Measurements from ENCODE around the gene FNIP1. TPM values are rescaled to one million over a fixed set of nuclear protein-coding genes. Genes with fewer than 3 reads are reported as not detected.

Gene FNIP1
- total and polyA plus RNA-seq, 9 of the 15 experiments (the other 6 are each of a cell fraction or from before 2014, with no cell fraction given), result 5.0 to 32.8 (median 18.4) TPM

- TF ChIP-seq HMGN3 (IDR thresholded peaks at IDR 0.05; ENCODE audit: borderline replicate concordance, extremely low read depth, insufficient read length, low read depth, low read length) (peak; percentile 56), POLR2G (IDR thresholded peaks at IDR 0.05; ENCODE audit: low read depth, low read length) (peak; percentile 97), TFAP4 (CRISPR knock-in tag; IDR thresholded peaks at IDR 0.05; ENCODE audit: borderline replicate concordance) (peak; percentile 82), CEBPB (tag; IDR thresholded peaks at IDR 0.05) (no peak), MGA (IDR thresholded peaks at IDR 0.05) (peak; percentile 29; the same call in 1 of the 2 replicates), ZNF395 (CRISPR knock-in tag; IDR thresholded peaks at IDR 0.05) (peak; percentile 6; the same call in 1 of the 2 replicates), RB1 (IDR thresholded peaks at IDR 0.05; ENCODE audit: low read depth) (peak; percentile 49; the same call in 1 of the 2 replicates), ZNF143 (CRISPR knock-in tag; IDR thresholded peaks at IDR 0.05) (no peak; the same call in 1 of the 2 replicates), ZBTB33 (CRISPR knock-in tag; IDR thresholded peaks at IDR 0.05) (peak; percentile 16; the same call in 1 of the 2 replicates)
Observed at GRCh38 chr5:131634996-131635683, 161.7 kb downstream of the FNIP1 start, which contains the start of gene RAPGEF6 (continued).

Measured in K562 (cell line).